Esophagus (tissue), 2 donors: ENCODE data around the gene ARF6. TPM values are rescaled to one million over a fixed set of nuclear protein-coding genes. Genes with fewer than 3 reads are reported as not detected.

ENCODE experiments used
- H3K27ac ChIP-seq, 2 donors: one replicate each; pipeline ENCODE4 v1.5.1; 2013; ENCODE audit warnings: low read depth in 2 of 2, mild to moderate bottlenecking in 2 of 2, inconsistent platforms in 1 of 2, low read length in 1 of 2, moderate library complexity in 1 of 2
- H3K27me3 ChIP-seq, 2 donors: one replicate each; pipeline ENCODE4 v1.6.1; 2013; ENCODE audit warnings: low read length in 2 of 2, control low read depth in 1 of 2, mild to moderate bottlenecking in 1 of 2; ENCODE audit not compliant: insufficient read depth in 2 of 2, control insufficient read depth in 1 of 2
- H3K36me3 ChIP-seq, 2 donors: one replicate each; pipeline ENCODE4 v1.6.1; 2013; ENCODE audit warnings: low read length in 1 of 2; ENCODE audit not compliant: control insufficient read depth in 2 of 2, insufficient read depth in 2 of 2
- H3K4me1 ChIP-seq, 2 donors: one replicate each; pipeline ENCODE4 v1.6.1; 2013; ENCODE audit warnings: low read length in 1 of 2; ENCODE audit not compliant: control insufficient read depth in 2 of 2, insufficient read depth in 2 of 2
- H3K4me3 ChIP-seq, 2 donors: one replicate each; pipeline ENCODE4 v1.5.1; 2013; ENCODE audit warnings: low read length in 2 of 2, mild to moderate bottlenecking in 2 of 2, low read depth in 1 of 2, moderate library complexity in 1 of 2
- H3K9me3 ChIP-seq, 2 donors: one replicate each; pipeline ENCODE4 v1.6.1; 2013; ENCODE audit warnings: mild to moderate bottlenecking in 2 of 2, low read depth in 1 of 2, low read length in 1 of 2, moderate library complexity in 1 of 2; ENCODE audit not compliant: control insufficient read depth in 2 of 2, insufficient read depth in 1 of 2
- WGBS, 2 donors: extraction: QIAGEN DNeasy Blood & Tissue Kit; methylation state at CpG; one replicate each; pipeline ENCODE4 v1.1.7; 2013; 5-methylcytosine and 5-hydroxymethylcytosine counted together
- polyA plus RNA-seq, 2 donors: library from polyadenylated mRNA; stranded (reverse); fragments of 200-250 nt; gene quantifications; one replicate each; pipeline ENCODE4 v1.2.3, GENCODE V29; 2013
- donor health status: healthy with polysubstance abuse.
- donor health status: Bipolar disorder and iron deficiency.

Gene ARF6
- polyA plus RNA-seq, 2 donors, result 80.9 to 112 TPM

DNA sequence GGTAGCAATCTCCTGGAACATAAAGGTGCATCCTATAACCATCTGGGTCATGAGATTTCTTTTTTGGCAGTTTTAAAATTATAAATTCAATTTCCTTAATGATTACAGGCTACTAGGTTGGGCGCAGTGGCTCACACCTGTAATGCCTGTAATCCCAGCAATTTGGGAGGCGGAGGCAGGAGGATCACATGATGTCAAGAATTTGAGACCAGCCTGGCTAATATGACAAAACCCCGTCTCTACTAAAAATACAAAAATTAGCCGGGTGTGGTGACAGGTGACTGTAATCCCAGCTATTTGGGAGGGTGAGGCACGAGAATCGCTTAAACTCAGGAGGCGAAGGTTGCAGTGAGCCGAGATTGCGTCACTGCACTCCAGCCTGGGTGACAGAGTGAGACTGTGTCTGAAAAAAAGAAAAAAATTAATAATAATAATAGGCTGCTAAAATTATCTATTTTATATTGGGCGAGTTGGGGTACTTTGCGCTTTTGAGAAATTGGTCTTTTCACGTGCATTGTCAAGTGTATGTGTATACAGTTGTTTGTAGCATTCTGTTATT is 17.2 kb upstream of the ARF6 start:
- Histone ChIP-seq H3K36me3 (no peaks in the 10 kb centered on the region), H3K9me3 (no peaks in the 10 kb centered on the region), H3K27me3 (no peaks in the 10 kb centered on the region), H3K27ac (peak overlapping the region in 1 of 2 donors; percentile 49), H3K4me1 (no peaks in the 10 kb centered on the region), H3K4me3 (no peak overlapping the region)
- WGBS, 2 donors, result 73 to 77% methylated on average over 12 of the region's 12 CpGs

DNA sequence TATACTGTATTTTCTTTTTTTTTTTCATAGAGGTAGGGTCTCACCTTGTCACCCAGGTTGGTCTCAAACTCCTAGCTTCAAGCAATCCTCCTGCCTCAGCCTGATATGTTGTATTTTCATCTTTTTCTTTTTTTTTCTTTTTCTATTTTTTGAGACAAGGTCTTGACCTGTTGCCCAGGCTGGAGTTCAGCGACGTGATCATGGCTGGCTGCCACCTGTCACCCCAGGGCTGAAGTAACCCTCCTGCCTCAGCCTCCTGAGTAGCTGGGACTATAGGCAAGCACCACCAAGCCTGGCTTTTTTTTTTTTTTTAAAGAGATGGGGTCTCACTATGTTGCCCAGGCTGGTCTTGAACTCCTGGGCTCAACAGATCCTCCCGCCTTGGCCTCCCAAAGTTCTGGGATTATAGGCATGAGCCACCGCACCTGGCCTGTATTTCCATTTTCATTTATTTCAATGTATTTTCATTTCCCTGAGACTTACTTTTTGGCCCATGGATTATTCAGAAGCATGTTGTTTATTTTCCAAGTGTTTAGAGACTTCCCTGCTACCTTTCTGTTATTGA is 16.2 kb upstream of the ARF6 start:
- H3K27ac ChIP-seq, result no peak overlapping the region
- 56 to 58% methylated on average over 4 of the region's 4 CpGs for WGBS, 2 donors
- H3K9me3 ChIP-seq, result no peaks in the 10 kb centered on the region
- no peak overlapping the region for H3K4me3 ChIP-seq
- H3K27me3 ChIP-seq, result no peaks in the 10 kb centered on the region
- H3K4me1 ChIP-seq, result no peaks in the 10 kb centered on the region
- H3K36me3 ChIP-seq, result no peaks in the 10 kb centered on the region

DNA sequence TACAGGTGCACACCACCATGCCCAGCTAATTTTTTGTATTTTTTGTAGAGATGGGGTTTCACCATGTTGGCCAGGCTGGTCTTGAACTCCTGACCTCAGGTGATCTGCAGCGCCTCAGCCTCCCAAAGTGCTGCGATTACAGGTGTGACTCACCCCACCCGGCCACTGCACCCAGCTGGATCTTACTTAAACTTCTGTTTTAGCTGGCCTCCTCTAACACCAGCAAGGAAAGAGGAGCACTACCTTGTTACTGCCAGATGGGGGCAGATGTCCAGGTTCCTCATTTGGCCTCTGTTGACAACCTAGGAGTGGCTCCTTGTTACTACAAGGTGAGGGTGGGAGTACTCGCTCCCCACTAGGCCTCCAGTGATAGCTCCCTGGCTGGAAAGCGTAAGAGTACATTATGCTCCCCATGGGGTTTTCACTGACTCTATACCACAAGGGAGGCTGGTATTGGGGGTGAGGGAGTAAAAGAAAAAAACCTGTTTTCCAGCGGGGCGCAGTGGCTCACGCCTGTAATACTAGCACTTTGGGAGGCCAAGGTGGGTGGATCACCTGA is 13.2 kb upstream of the ARF6 start:
- Histone ChIP-seq H3K27ac (peak overlapping the region; percentile 14 to 82), H3K4me3 (no peak overlapping the region), H3K27me3 (no peaks in the 10 kb centered on the region), H3K9me3 (no peaks in the 10 kb centered on the region), H3K4me1 (no peaks in the 10 kb centered on the region), H3K36me3 (no peaks in the 10 kb centered on the region)
- 65% methylated on average over 8 of the region's 8 CpGs for WGBS, 2 donors

DNA sequence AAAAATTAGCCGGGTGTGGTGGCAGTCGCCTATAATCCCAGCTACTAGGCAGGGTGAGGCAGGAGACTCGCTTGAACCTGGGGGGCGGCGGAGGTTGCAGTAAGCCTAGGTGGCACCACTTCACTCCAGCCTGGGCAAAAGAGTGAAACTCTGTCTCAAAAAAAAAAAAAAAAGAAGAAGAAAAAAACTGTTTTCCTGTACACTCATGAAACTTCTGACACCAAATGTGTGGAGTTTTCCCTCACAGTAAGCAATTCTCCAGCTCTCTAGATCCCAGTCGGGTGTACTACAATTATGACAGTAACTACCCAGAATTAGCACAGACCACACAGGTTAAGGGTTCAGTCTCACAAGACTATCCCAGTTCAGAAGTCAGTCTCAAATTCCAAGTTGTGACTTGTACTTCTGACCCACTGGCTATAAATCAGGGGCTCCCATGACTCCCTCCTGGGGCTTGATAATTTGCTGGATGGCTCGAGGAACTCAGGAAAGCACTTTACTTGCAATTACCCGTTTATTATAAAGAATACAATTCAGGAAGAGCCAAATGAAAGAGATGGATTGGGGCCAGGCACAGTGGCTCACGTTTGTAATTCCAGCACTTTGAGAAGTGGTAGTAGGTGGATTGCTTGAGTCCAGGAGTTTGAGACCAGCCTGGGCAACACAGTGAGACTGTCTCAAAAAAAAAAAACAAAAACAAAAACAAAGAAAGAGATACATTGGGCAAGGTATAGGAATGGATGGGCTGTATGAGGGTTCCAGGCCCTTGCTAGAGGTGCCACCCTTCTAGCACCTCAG is 12.4 kb upstream of the ARF6 start:
- Histone ChIP-seq H3K9me3 (no peaks in the 10 kb centered on the region), H3K36me3 (no peaks in the 10 kb centered on the region), H3K27me3 (no peaks in the 10 kb centered on the region), H3K27ac (peak overlapping the region; percentile 26 to 82), H3K4me1 (no peaks in the 10 kb centered on the region), H3K4me3 (no peak overlapping the region)
- WGBS, 2 donors, result 47 to 52% methylated on average over 9 of the region's 9 CpGs

DNA sequence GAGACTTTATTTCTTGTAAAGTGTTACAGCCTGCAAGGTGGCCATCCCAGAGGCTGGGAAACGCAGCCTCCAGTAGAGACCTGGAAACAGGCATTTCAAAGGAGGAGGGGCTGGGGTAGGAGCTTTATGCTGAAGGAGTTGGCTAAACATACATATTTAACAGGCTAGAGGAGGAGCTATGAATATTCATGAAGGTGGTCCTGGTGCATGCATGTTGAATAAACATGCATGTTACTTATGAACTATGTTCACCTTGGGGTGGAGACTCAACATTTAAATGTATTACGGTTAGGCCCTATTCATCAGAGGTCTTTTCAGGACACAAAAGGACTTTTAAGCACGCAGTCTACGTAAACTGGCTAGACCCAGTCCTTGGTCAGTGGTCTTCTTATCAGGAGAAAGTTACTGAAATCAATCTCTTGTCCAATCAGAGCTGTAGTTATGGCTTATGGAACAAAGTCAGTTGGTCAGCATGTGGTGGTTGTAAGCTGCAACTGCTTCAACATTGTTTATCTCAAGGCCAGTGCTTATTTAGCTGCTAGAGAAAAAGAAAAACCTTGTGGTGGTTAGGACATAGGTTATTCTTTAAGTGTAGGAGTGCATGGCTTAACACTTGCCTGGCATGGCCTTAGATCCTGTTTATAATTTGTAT is 11.4 kb upstream of the ARF6 start:
- Histone ChIP-seq H3K27ac (no peak overlapping the region), H3K4me3 (no peak overlapping the region), H3K36me3 (no peaks in the 10 kb centered on the region), H3K4me1 (peaks cover 0 to 2% of the 10 kb centered on the region in 2 donors), H3K27me3 (no peaks in the 10 kb centered on the region), H3K9me3 (no peaks in the 10 kb centered on the region)
- 90 to 94% methylated on average over 4 of the region's 4 CpGs for WGBS, 2 donors

DNA sequence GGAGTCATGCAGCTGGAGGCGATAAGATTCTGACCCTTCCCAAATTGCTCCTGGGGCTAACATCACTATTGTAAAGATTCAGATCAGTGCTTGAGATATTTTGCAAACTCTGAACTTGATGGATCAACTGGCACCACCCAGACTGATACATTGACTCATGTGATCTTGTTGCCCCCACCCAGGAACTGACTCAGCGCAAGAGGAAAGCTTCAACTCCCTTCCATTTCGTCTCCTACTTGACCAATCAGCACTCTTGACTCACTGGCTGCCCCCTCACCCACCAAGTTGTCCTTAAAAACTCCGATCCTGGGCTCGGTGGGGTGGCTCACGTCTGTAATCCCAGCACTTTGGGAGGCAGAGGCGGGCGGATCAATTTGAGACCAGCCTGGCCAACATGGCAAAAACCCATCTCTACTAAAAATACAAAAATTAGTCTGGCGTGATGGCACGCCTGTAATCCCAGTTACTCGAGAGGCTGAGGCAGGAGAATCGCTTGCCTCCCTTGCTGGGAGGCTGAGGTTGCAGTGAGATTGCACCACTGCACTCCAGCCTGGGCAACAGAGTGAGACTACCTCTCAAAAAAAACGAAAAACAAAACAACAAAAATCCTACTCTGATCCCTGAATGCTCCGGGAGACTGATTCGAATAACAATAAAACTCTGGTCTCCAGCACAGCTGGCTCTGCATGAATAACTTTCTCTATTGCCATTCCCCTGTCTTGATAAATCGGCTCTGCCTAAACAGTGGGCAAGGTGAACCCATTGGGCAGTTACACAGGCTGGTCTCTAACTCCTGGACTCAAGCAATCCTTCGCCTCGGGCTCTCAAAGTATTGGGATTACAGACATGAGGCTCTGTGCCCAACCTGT is 9.8 kb upstream of the ARF6 start:
- 88 to 89% methylated on average over 18 of the region's 18 CpGs for WGBS, 2 donors
- Histone ChIP-seq H3K9me3 (no peaks in the 10 kb centered on the region), H3K27ac (no peak overlapping the region), H3K27me3 (no peaks in the 10 kb centered on the region), H3K36me3 (no peaks in the 10 kb centered on the region), H3K4me1 (peaks cover 0 to 2% of the 10 kb centered on the region in 2 donors), H3K4me3 (no peak overlapping the region)

DNA sequence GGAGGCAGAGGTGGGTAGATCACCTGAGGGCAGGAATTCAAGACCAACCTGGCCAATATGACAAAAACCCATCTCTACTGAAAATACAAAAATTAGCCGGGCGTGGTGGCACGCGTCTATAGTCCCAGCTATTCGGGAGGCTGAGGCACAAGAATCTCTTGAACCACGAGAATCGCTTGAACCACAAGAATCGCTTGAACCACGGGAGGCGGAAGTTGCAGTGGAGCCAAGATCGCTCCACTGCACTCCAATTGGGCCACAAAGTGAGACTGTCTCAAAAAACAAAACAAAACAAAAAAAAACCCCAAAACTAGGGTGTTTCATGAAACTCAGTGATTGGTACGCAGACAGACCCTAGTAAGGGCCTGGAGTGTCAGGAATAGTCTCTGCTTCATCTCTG is 6.4 kb upstream of the ARF6 start:
- no peak overlapping the region for H3K27ac ChIP-seq
- H3K9me3 ChIP-seq, result no peaks in the 10 kb centered on the region
- no peaks in the 10 kb centered on the region for H3K27me3 ChIP-seq
- WGBS, 2 donors, result 88 to 90% methylated on average over 12 of the region's 12 CpGs
- no peak overlapping the region for H3K4me3 ChIP-seq
- no peaks in the 10 kb centered on the region for H3K36me3 ChIP-seq
- peaks cover 0 to 2% of the 10 kb centered on the region in 2 donors for H3K4me1 ChIP-seq

DNA sequence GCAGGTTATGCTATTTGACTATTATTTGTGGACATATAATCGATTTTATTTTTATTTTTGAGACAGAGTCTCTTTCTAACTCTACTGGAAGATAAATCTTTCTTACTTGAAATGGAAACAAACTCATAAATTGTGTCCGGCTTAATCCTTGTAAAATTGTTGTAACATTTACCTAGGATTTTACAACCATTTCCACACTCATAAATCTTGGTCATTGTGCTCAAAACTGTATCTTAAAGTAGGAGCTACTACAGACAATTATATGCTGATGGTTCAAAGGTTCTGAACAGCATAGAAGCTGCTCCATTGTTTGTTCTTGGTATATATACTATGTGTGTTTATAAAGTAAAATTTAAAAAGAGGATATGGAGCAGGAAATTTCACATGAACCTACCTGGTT is 4.6 kb upstream of the ARF6 start:
- H3K4me3 ChIP-seq, result no peak overlapping the region
- no peaks in the 10 kb centered on the region for H3K36me3 ChIP-seq
- 76 to 85% methylated on average over 2 of the region's 2 CpGs for WGBS, 2 donors
- peaks cover 0 to 2% of the 10 kb centered on the region in 2 donors for H3K4me1 ChIP-seq
- no peaks in the 10 kb centered on the region for H3K27me3 ChIP-seq
- H3K27ac ChIP-seq, result no peak overlapping the region
- no peaks in the 10 kb centered on the region for H3K9me3 ChIP-seq

DNA sequence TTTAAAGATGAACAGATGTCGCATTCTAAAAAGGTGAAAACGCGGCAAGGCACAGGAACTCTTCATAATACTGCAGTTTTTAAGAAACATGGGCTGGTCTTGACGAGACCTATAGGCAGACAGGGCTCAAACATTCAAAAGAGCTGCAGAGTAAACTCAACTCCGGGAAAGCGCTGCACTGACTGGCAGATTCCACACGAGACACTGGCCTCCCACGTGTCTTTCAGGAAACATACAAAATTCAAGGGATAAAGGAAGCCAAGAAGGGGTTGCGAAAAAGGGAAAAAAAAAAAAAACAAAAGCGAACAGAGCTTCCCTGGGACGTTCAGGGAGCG is 614 bp upstream of the ARF6 start:
- Histone ChIP-seq H3K4me3 (peak overlapping the region; percentile 92 to 96), H3K4me1 (no peaks in the 10 kb centered on the region), H3K9me3 (no peaks in the 10 kb centered on the region), H3K27ac (peak overlapping the region; percentile 99 to 100), H3K27me3 (no peaks in the 10 kb centered on the region), H3K36me3 (peaks cover 0 to 5% of the 10 kb centered on the region in 2 donors)
- WGBS, 2 donors, result 1% methylated on average over 12 of the region's 12 CpGs
